ENCODE data around the gene SCN1B. TPM values are rescaled to one million over a fixed set of nuclear protein-coding genes. Genes with fewer than 3 reads are reported as not detected.

Gene SCN1B
- total RNA-seq, 2 donors from 2014 or later: 1.4 to 1.5 TPM

- no peak for TF ChIP-seq CTCF (conservative IDR thresholded peaks at IDR 0.05)
- Histone ChIP-seq H3K9ac (ENCODE audit: extremely low read depth, low read length, poor library complexity, severe bottlenecking) (no peak overlapping the region), H3K9me3 (ENCODE audit: control insufficient read depth, low read length) (peaks cover 7% of the 10 kb centered on the region), H3K27me3 (ENCODE audit: control insufficient read depth, insufficient read depth, low read length, poor library complexity, severe bottlenecking) (no peaks in the 10 kb centered on the region), H3K4me3 (ENCODE audit: low read length) (no peak overlapping the region), H3K27ac (ENCODE audit: low read depth, low read length) (no peak overlapping the region), H3K4me1 (ENCODE audit: control insufficient read depth, insufficient read depth, low read length) (no peaks in the 10 kb centered on the region), H3K36me3 (ENCODE audit: control insufficient read depth, insufficient read depth, low read length) (no peaks in the 10 kb centered on the region)
- Mint-ChIP-seq H3K36me3 (ENCODE audit: low read depth) (no peaks in the 10 kb centered on the region), H3K4me1 (no peaks in the 10 kb centered on the region), H3K9me3 (peaks cover 3% of the 10 kb centered on the region), H3K4me3 (no peak overlapping the region), H3K27ac (no peak overlapping the region), H3K27me3 (ENCODE audit: insufficient read depth) (no peaks in the 10 kb centered on the region)
- 89% methylated on average over 12 to 21 of the region's 21 CpGs for WGBS, 2 experiments (ENCODE audit: insufficient coverage in 1 of 2, insufficient read length in 1 of 2)
- no peak for DNase-seq
Measured at GRCh38 chr19:35074426-35075201, 44.3 kb downstream of the SCN1B start.

- no peaks in the 10 kb centered on the region for H3K4me1 ChIP-seq (ENCODE audit: control insufficient read depth, insufficient read depth, low read length)
- H3K9ac ChIP-seq (ENCODE audit: extremely low read depth, low read length, poor library complexity, severe bottlenecking): no peak overlapping the region
- TF ChIP-seq CTCF (conservative IDR thresholded peaks at IDR 0.05): no peak
- no peak overlapping the region for H3K4me3 ChIP-seq (ENCODE audit: low read length)
- H3K27ac ChIP-seq (ENCODE audit: low read depth, low read length): no peak overlapping the region
- Mint-ChIP-seq H3K4me1 (no peaks in the 10 kb centered on the region), H3K27ac (no peak overlapping the region), H3K27me3 (ENCODE audit: insufficient read depth) (no peaks in the 10 kb centered on the region), H3K9me3 (peaks cover 3% of the 10 kb centered on the region), H3K4me3 (no peak overlapping the region), H3K36me3 (ENCODE audit: low read depth) (no peaks in the 10 kb centered on the region)
- H3K27me3 ChIP-seq (ENCODE audit: control insufficient read depth, insufficient read depth, low read length, poor library complexity, severe bottlenecking): no peaks in the 10 kb centered on the region
- WGBS, 2 experiments (ENCODE audit: insufficient coverage in 1 of 2, insufficient read length in 1 of 2): 91 to 93% methylated on average over 16 to 21 of the region's 21 CpGs
- DNase-seq: no peak
- H3K36me3 ChIP-seq (ENCODE audit: control insufficient read depth, insufficient read depth, low read length): no peaks in the 10 kb centered on the region
- H3K9me3 ChIP-seq (ENCODE audit: control insufficient read depth, low read length): peaks cover 4% of the 10 kb centered on the region
Measured at GRCh38 chr19:35075202-35076025, 45.1 kb downstream of the SCN1B start.

- Histone ChIP-seq H3K36me3 (ENCODE audit: control insufficient read depth, insufficient read depth, low read length) (no peaks in the 10 kb centered on the region), H3K9ac (ENCODE audit: extremely low read depth, low read length, poor library complexity, severe bottlenecking) (no peak overlapping the region), H3K4me3 (ENCODE audit: low read length) (no peak overlapping the region), H3K4me1 (ENCODE audit: control insufficient read depth, insufficient read depth, low read length) (no peaks in the 10 kb centered on the region), H3K27me3 (ENCODE audit: control insufficient read depth, insufficient read depth, low read length, poor library complexity, severe bottlenecking) (no peaks in the 10 kb centered on the region), H3K27ac (ENCODE audit: low read depth, low read length) (no peak overlapping the region), H3K9me3 (ENCODE audit: control insufficient read depth, low read length) (no peaks in the 10 kb centered on the region)
- H3K27me3 Mint-ChIP-seq (ENCODE audit: insufficient read depth): no peaks in the 10 kb centered on the region
- no peaks in the 10 kb centered on the region for H3K4me1 Mint-ChIP-seq
- H3K9me3 Mint-ChIP-seq: no peaks in the 10 kb centered on the region
- no peak for DNase-seq
- H3K27ac Mint-ChIP-seq: no peak overlapping the region
- no peaks in the 10 kb centered on the region for H3K36me3 Mint-ChIP-seq (ENCODE audit: low read depth)
- WGBS, 2 experiments (ENCODE audit: insufficient coverage in 1 of 2, insufficient read length in 1 of 2): 86 to 90% methylated on average over 5 to 6 of the region's 6 CpGs
- no peak for TF ChIP-seq CTCF (conservative IDR thresholded peaks at IDR 0.05)
- H3K4me3 Mint-ChIP-seq: no peak overlapping the region
Measured at GRCh38 chr19:35076026-35076370, 45.7 kb downstream of the SCN1B start.

Data from endodermal cell (in vitro differentiated cells).